Measurements from ENCODE around the gene CCDC154.
A peak's percentile ranks its signal among the peaks of the same experiment; 100 is the strongest.

CCDC154 gene, protein sequence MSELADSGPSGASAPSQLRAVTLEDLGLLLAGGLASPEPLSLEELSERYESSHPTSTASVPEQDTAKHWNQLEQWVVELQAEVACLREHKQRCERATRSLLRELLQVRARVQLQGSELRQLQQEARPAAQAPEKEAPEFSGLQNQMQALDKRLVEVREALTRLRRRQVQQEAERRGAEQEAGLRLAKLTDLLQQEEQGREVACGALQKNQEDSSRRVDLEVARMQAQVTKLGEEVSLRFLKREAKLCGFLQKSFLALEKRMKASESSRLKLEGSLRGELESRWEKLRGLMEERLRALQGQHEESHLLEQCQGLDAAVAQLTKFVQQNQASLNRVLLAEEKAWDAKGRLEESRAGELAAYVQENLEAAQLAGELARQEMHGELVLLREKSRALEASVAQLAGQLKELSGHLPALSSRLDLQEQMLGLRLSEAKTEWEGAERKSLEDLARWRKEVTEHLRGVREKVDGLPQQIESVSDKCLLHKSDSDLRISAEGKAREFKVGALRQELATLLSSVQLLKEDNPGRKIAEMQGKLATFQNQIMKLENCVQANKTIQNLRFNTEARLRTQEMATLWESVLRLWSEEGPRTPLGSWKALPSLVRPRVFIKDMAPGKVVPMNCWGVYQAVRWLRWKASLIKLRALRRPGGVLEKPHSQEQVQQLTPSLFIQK

DNA sequence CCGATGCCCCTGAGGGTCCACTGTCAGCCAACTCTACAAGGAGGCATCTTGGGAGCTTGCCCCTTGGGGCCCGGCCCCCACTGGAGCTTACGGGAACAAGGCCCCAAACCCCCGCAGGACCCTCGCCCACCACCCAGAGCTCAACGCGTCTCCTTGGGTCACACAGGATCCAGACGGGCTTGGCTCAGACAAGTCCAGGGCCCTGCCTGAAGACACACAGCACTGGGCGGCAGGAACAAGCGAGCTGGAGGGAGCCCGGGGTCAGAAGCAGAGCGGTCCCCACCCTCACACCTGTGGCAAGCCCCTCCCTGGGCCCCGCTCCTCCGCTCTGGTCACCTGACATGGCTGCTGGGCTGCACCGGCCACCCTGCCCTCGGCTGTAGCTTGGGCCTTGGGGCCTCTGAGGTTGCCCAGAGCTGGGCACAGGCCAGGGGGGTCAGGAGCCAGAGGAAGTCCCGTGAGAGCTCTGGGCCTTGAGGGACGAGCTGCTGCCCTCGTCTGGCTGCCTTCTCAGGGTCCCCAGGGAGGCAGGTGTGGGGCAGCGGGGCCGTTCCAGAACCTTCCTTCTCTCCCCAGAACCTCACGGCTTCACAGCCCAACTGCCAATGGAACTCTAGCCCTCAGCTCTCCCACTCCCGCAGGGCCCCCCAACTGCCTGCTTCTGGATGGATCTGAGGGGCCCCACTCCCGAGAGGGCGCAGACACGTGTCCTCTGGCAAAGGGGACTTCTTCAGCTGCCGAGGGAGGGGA, at the start of gene CCDC154:
TSS of gene CCDC154 (minus strand) at position 577 of the 750 bp plus-strand sequence. CDS start at position 343, 234 bp downstream.
- FAIRE-seq (no peak), DNase-seq (ENCODE audit: insufficient read length, low spot score) (no peak)
- TF ChIP-seq, protein P1, sequence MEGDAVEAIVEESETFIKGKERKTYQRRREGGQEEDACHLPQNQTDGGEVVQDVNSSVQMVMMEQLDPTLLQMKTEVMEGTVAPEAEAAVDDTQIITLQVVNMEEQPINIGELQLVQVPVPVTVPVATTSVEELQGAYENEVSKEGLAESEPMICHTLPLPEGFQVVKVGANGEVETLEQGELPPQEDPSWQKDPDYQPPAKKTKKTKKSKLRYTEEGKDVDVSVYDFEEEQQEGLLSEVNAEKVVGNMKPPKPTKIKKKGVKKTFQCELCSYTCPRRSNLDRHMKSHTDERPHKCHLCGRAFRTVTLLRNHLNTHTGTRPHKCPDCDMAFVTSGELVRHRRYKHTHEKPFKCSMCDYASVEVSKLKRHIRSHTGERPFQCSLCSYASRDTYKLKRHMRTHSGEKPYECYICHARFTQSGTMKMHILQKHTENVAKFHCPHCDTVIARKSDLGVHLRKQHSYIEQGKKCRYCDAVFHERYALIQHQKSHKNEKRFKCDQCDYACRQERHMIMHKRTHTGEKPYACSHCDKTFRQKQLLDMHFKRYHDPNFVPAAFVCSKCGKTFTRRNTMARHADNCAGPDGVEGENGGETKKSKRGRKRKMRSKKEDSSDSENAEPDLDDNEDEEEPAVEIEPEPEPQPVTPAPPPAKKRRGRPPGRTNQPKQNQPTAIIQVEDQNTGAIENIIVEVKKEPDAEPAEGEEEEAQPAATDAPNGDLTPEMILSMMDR (IDR thresholded peaks at IDR 0.05; ENCODE audit: insufficient read depth, missing control alignments), result no peak

- no peak for FAIRE-seq
- TF ChIP-seq, protein P1 (IDR thresholded peaks at IDR 0.05; ENCODE audit: insufficient read depth, missing control alignments), result no peak
- no peak for DNase-seq (ENCODE audit: insufficient read length, low spot score)
These were observed 49.4 kb upstream of the CCDC154 start for GRCh38 chr16:1493746-1494094.

DNA sequence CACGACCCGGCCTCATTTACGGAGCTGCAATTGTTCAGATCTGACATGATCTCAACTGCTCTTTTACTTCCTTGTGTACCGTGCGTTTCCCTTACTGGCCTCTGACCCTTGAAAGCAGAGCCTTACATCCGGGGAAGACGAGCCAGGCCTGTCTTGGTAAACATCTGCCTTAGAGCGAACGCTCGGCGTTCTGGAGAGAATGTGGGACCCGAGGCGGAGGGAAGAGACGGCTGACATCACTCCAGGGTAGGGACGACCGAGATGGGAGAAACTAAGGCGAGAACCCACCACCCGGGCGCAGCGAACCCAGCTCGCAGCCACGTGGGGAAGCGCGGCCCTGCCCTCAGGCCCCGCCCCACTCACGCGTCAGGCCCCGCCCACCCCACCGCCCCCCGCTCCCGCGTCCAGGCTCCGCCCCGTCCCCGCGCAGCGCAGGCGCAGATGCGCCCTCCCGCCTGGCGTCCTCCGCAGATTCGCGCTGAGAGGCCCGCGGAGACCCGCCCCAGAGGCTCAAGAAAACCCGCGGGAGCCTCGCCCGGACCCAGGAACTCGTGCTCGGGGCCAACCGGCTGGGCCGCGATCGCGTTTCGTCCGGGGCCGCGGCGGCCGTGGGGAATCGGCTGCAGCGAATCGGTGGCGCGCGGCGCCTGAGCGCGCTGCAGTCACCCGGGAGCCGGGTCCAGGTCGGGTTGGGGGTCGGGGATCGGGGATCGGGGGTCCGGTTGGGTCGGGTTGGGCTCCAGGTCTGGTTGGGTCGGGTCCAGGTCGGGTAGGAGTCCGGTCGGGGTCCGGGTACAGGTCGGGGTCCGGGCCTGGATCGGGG, 48.8 kb upstream of the CCDC154 start, which contains the start of gene TELO2:
TSS of gene TELO2 (plus strand) at position 438 of the 823 bp plus-strand sequence. CDS start 922 bp downstream, outside the sequence.
- TF ChIP-seq, protein P1 (IDR thresholded peaks at IDR 0.05; ENCODE audit: insufficient read depth, missing control alignments), result no peak
- DNase-seq (ENCODE audit: insufficient read length, low spot score), result peak; percentile 86
- no peak for FAIRE-seq

GRCh38 chr16:1492082-1492922, 47.9 kb upstream of the CCDC154 start:
- DNase-seq (ENCODE audit: insufficient read length, low spot score), result no peak
- TF ChIP-seq, protein P1 (IDR thresholded peaks at IDR 0.05; ENCODE audit: insufficient read depth, missing control alignments), result no peak
- FAIRE-seq, result no peak

DNA sequence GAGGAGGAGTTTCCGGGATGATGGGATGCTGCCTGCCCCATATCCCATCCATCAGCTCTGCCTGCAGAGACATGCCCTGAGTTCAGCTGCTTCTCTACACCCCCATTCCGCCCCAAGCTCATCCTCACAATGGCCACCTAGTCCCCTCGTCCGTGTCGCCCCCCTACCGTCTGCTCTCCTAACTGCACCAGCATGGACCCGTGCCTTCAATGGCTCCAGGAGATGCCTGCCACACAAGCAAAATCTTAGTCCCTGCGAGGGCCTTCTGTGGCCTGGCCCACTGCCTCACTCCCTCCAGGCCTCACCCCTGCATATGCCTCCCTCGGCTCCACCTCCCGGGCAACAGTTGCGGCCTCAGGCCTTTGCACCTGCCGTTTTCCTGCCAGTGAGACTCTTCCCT, 47.0 kb upstream of the CCDC154 start:
- DNase-seq (ENCODE audit: insufficient read length, low spot score) (no peak), FAIRE-seq (no peak)
- TF ChIP-seq, protein P1 (IDR thresholded peaks at IDR 0.05; ENCODE audit: insufficient read depth, missing control alignments), result no peak

DNA sequence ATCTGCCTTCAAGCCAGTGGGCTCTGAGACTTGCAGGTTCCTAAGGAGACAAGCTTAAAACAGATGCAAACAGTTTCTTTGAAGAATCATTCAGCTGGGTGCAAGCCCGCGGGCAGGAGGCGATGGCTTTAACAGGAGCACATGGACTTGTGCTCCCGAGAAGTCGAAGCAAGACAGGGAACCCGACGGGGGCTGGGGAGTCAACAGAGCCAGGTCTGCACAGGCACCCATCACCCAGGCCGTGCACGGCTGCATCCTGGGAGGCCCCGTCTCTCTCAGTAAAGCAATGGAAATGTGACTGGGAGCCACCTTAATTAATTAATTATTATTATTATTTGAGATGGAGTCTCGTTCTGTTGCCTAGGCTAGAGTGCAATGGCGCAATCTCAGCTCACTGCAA, 44.7 kb upstream of the CCDC154 start:
- TF ChIP-seq, protein P1 (IDR thresholded peaks at IDR 0.05; ENCODE audit: insufficient read depth, missing control alignments), result no peak
- FAIRE-seq (no peak), DNase-seq (ENCODE audit: insufficient read length, low spot score) (no peak)

Data from D721Med (cell line).